NCI-H1105 (cell line): ENCODE measurements around the gene SKAP1.
A peak's percentile ranks its signal among the peaks of the same experiment; 100 is the strongest.
"Not testable (repeated sequence)": the region's sequence is repeated elsewhere in the genome, so short reads cannot be mapped to it uniquely, and the experiment has no call there.

Experiments used
- DNase-seq: peaks from one replicate; lab custom pipeline; 2025; lab: John Stamatoyannopoulos, UW

SKAP1 gene

DNA sequence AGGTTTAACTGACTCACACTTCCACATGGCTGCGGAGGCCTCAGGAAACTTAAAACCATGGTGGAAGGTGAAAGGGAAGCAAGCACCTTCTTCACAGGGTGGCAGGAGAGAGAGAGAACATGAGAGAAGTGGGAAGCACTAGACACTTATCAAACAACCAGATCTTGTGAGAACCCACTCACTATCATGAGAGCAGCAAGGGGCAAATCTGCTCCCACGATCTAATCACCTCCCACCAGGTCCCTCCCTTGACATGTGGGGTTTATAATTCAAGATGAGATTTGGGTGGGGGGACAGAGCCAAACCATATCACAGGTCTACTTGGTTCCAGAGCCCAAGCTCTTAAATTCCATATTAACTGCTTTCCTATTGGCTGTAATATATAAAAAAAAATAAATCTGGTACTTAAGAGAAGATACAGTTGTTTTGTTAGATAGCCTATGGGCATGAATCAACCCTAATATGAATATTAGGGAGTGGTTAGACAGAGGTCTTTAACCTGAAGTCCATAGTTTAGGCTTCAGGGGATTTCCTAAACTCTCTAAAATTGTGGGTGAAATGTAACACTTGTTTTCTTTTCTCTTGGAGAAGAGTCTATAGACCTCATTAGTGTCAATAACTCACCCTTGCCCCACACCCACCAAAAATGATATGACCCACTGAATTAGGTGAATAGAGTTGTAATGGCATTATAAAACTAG lies 56.7 kb downstream of the SKAP1 start:
- DNase-seq = no peak

DNA sequence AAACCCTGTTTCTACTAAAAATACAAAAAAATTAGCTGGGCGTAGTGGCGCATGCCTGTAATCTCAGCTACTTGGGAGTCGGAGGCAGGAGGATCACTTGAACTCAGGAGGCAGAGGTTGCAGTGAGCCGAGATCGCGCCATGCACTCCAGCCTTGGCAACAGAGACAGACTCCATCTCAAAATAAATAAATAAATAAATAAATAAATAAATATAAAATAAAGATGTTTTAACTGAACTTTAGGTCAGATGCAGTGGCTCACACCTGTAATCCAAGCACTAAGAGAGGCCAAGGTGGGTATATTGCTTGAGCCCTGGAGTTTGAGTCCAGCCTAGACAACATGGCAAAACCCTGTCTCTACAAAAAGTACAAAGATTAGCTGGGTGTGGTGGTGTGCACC lies 61.0 kb downstream of the SKAP1 start:
- DNase-seq = not testable (repeated sequence)

DNA sequence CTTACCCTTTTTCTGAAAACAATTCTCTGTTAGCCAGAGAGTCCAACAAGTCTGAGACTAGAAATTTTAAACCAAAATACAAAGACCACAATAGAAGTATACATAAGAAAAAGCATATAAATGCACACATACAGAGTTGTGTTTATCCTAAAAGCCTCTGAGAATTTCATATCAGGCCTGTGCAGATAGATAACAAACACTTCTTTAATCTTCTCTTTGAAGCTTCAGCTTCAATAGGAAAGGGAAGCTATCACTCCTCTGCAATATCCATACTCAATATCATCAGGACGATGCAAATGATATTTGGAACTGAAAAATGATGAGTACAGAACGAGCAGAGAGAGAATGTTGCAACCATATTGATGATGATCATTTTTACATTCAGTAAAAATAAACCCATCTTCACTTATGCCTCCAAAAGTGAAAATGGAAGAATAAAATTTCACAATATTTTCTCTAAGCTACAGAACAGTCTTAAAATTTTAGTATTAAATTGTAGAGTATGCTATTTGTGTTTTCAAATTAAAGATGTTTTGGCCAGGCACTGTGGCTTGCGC lies 61.6 kb downstream of the SKAP1 start:
- no peak for DNase-seq

DNA sequence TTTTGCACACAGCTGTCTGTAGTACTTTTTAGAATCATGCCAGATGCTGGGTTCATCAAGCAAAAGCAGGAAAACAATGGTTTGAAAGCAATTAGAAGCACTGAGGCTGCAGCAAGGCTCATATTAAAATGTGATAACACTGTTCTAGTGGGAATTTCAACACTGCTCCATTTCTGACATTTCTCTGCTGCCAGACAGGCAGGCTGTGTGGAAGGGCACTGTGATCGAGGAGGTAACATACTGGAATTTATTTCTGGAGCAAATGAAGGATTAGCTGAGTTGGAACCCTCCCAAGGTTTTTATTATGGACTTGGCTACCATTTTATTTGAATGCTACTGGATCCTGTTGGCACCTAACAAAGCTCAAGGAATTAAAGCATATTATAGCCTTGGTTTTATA lies 66.9 kb downstream of the SKAP1 start:
- DNase-seq = no peak

DNA sequence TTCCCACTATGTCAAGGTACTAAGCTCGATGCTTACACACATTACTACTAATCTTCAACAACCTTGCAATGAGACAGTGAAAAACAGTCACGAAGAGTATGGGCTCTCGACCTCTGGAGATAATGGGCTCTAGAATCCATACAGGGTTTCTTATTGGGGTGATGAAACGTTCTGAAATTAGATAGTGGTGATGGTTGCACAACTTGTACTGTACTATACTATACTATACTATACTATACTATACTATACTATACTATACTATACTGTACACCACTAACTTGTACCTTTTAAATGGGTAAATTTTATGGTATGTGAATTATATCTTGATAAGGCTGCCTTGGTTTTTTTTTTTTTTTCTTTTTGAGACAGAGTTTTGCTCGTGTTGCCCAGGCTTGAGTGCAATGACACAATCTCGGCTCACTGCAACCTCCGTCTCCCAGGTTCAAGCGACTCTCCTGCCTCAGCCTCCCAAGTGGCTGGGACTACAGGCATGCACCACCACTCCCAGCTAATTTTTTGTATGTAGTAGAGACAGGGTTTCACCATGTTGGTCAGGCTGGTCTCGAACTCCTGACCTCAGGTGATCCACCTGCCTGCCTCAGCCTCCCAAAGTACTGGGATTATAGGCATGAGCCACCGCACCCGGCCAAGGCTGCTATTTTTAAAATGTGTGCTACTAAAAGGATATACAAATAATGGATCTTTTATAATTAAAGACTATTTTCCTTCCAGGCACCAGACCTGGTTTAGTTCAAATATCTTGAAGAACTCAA lies 69.0 kb downstream of the SKAP1 start:
- DNase-seq = not testable (repeated sequence)

DNA sequence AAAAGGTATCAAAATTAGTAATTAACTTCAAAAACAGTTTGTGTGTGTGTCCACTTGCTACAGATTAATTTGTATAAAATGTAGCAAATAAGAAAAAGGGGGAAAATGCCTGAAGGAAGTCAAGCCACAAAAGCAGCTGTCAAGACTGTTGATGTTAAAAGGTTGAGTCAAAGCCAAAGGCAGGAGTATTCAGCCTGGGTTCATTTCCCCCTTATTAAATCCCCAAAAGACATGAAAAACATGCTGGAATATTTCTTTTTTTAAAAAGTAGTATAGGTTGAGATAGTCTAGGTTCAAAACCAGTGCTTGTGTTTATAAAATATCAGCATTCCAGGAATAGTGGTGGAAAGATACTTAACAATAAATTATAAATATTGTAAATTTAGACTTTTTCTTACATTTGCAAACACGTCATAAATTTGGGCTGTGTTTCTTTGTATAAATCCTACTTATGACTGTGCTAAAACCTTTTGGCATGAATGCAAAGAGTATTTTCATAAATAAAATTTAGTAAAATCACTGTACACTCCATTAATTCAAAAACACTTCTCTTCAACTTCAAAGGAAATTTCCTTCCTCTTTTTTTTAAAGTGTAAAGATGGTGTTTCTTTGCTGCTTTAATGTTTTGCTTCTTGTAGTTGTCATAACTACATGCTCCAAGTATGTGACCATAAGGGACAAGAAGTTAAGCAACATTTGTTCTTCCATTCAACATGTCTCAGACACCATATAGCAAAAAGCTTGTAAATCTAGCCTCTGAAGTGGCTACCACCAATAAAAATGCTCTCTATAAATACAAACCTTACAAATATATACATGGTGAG lies 72.0 kb downstream of the SKAP1 start:
- no peak for DNase-seq

DNA sequence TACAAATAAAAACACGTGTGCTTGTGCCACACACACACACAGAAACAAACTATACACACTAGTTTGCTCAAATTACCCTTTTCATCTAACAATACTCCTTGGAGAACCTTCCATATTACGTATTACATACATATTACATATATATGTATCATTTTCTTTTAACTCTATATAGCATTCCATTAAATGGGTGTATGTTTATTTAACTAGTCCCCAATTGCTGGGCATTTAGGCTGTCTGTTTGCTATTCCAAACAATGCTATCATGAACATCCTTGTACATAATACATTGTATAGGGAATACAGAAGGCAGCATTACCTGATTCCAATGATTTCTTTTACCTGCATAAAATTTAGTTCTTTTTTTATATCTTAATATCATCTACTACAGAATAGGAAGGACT lies 73.1 kb downstream of the SKAP1 start:
- DNase-seq = no peak

DNA sequence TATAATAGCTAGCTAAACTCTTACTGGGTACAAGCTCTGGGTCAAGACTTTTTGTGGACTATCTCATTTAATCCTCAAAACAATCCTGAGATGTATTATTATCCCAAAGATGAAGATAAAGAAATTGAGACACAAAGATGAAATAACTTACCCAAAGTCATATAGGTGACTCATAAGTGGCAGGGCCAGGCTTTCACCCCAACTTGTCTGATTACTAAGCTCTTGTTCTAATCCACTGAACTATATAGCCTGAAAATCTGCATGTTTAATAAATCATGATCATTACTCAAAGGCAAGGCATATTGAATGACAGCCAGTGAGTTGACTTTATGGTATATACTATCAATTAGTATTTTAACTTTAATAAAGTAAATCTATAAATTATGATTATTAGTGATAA lies 77.4 kb downstream of the SKAP1 start:
- no peak for DNase-seq

DNA sequence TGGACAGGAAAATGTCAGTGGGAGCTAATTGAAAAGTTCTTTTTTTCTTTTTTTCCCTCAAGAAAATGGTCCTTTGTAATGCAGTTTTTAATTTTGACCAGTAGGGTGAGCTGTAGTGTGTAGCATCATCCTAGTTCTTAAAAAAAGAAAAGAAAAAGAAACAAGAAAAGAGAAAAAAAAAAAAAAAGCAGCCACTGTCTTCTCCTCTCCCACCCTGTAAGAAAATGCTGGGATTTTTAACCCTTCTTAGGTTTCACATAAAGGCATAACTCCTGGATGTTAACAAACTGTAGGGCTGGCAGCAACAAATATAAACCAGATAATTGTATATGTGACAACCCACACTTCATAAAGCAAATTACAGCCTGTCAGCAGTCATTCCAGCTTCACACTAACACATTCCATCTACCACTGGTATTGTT lies 78.1 kb downstream of the SKAP1 start:
- DNase-seq = peak; percentile 7

DNA sequence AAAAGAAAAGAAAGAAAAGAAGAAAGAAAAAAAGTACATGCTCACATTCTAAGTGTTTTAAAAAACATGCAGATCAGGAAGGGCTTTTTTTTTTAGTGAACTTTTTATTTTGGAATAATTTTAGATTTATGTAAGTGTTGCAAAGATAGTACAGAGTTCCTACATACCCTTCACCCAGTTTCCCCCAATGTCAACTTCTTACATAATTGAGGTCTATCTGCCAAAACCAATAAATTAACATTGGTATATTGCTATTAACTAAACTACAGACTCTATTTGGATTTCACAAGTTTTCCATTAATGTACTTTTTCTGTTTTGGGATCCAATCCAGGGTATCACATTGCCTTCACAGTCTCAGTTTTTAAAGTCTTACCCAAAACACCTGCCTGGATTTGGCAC lies 81.7 kb downstream of the SKAP1 start:
- DNase-seq = no peak

DNA sequence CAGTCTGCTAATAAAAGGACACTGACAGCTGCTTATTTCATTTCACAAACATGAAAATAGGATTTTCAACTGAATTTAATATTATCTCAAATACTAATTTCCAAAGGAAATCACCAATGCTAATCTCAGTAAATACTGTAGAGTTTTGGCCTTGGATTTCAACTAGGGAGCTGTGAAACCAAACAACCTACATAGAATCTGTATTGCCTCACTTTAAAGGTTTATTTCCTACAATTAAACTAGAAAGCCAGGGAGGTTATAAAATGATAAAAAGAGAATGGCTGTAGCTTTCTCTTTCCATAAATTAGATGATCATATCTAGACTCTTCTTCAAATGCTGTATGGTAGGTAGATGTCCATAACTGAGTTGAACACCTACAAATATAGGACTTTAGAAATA lies 82.8 kb downstream of the SKAP1 start:
- no peak for DNase-seq

DNA sequence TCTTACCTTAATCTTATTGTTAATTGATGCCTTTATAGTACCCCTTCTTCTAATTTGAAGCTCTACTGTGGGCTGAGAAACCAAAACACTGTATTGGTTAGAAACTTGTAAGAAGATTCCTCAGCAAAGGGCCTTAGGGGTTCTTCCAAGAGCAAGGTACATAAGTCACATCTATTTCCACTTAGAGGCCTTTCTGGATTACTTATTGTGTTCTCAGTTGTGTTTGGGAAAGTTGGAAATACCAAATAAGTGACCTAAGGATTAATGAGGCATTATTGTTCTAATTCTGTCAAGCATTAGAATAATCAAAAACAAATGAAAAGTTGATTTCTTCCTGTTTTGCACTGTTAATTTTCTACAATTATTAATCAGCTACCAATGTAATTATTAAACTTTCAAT lies 85.8 kb downstream of the SKAP1 start:
- no peak for DNase-seq

DNA sequence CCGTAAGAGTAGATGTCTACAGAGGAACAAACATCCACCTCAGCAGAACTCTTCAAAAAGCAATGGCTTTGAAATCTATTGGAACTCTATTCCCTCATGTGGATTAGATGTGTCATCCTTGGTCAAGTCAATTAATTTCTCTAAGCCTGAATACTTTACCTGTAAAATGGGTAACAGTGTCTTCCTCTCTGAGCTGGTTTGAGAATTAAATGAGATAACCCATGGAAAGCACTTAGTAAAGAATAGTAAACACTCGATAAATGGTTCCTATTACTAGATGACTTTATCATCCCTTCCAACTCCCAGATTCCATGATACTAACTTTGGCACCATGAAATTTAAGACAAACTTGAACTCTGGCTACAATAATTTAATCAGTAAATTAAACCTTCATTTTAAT lies 89.1 kb downstream of the SKAP1 start:
- no peak for DNase-seq

DNA sequence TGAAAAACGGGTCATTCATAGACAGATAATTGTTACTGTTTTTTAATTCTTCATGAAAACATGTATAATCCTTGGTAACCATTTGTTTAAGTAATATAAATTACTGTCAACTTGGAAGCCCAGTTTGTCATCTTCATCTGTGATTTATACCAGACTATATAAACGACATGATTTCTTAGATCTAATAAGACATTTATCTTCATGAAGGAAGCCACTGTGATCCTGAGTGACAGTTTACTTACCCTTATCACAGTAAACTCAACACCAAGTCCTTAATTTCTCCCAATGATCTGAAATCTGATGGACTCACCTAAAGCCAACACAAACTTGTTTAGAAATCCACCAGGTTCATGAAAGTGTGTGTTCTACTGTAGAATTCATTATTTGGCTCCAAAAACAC lies 91.3 kb downstream of the SKAP1 start:
- DNase-seq = no peak

DNA sequence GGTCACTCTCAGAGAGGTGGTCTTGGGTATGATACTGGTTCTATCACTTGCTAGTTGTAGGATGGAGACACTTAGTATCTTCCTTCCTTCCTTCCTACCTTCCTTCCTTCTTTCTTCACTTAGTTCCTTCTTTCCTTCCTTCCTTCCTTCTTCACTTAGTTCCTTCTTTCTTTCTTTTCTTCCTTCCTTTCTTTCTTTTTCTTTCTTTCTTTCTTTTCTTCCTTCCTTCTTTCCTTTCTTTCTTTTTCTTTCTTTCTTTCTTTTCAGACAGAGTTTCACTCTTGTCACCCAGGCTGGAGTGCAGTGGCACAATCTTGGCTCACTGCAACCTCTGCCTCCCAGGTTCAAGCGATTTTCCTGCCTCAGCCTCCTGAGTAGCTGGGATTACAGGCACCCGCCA lies 92.1 kb downstream of the SKAP1 start:
- not testable (repeated sequence) for DNase-seq

DNA sequence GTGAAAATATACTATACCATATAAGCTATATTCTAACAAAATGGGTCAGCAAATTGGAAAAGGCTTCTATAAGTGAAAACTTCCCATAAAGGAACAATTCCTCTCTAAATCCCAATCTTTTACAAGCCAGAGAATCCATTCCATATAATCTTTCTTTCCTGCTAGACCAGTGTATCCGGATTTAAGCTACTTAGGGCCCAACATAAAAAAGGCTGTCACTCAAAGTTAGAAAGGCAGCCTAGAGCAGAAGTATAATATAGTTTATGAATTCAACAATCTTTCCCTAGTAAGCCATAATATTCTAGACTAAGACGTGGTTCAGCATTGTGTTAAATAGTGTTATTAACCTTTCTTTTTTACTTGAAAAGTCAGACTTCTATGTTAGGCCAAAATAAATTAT lies 93.0 kb downstream of the SKAP1 start:
- no peak for DNase-seq

DNA sequence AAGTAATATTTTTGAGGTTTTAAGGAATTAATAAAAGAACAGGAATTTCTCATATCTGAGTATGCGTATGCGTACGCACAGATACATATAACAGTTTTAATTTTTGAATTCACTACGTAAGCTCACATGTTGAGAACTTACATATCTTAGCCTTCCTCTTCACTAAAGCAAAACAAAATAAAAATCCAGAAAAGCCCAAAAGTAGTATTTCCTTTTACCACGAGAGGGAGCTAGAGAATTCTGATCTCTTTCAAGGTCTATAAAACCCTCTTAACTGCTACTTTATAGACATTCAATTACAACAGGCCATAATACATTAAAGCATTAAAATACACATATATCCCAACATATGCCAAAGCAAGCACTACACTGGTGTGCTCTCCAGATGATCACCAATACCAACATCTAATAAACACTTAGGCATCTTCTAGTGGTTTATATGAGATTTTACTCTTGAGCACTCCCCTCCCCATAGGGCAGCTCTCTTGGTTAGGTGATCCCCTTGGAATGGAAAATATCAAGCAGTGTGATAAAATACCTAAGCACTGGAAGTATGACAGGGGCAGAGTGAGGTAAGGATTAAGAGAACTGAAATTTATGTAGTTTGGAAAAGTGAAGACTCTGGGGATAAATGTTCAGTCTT lies 94.0 kb downstream of the SKAP1 start:
- peak; percentile 13 for DNase-seq

DNA sequence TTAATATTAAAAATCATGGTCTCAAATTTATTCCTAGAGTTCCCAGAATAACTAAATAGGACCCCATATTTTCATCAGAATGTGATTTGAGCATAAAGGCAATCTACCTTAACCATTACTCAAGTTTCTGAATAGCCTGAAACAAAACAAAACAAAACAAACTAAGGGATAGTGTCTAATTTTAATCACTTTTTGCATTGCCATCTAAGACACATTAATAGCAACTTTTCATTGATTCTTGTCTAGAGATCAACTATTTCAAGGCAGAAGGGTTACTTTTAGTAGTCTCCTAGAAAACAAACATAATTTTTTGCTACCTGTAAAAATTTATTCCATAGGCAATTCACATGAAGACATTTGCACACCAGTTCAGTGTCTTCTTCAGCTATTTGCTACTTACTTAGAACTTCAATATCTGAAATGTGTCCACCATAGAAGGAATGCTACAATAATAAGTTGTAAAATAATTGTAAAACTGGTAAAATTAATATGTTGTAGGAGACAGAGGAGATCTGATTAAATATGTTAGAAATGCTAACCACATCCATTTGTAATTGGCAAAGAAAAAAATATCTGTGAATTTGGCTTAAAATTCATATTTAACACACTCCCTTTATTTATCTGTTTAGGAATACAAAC lies 94.7 kb downstream of the SKAP1 start:
- DNase-seq = no peak

DNA sequence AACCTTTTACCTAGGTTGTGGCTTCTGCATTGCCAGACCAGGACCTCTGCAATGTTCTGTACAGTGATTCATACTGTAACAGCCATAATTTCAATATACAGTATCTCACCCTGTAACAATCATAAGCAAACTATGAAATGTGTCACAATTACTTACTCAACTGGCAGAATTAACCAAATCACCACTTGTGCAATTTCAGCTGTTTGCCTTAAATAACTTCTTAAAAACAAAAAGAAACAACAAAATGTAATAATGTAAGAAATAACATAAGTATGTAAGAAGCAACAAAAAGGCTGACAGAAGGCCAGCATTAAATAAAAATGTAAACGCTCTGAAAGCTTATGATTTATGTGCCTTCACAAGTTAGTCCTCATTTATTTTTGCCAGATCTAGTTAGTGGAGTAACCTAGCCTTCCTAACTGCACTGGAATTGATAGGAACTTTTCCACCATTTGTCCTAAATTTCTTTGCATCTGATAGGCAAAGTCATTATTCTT lies 96.9 kb downstream of the SKAP1 start:
- DNase-seq = no peak

DNA sequence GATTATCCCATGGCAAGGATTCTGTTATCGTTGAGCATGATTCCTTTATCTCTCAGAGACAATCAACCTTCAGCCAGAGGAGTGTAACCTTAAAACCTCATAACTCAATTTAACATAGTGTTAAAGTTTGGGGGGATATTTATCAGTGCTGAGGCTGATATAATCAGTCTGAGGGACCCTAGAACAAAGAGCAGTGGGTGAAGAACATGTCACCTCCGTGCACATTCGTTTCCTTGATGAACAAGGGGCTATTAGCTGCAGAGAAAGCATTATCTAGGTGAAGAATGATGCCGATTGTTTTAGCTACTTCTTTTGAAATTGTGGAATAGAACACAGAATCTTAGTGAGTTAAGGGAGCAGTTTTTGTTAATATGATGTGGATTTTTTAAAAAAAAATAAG lies 99.1 kb downstream of the SKAP1 start:
- no peak for DNase-seq

DNA sequence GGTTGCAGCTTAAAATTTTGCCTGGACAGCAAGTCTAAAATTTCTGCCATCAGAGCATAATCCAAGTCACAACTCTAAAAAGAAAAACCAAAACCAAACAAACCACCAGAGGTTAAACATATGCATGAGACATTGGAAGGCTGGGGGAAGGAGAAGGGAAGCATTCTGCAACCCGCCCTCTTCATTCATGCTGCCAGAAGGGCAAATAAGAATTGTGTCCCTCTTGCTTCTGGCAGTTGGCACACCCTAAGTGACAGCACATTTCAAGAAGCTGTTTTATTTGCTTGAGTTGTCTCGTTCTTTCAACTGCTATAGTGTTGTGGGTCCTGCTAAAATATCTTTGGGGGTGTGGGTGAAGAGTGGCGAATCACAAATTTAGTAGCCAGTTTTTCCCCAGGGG lies 99.6 kb downstream of the SKAP1 start:
- no peak for DNase-seq
